Measurements from ENCODE around the gene ZBTB2. TPM values are rescaled to one million over a fixed set of nuclear protein-coding genes. Genes with fewer than 3 reads are reported as not detected.
A peak's percentile ranks its signal among the peaks of the same experiment; 100 is the strongest.

The ZBTB2 gene
- total and polyA plus RNA-seq, 2 of the 4 experiments (the other 2 are of a cell fraction): 11.8 to 17.7 TPM

DNA sequence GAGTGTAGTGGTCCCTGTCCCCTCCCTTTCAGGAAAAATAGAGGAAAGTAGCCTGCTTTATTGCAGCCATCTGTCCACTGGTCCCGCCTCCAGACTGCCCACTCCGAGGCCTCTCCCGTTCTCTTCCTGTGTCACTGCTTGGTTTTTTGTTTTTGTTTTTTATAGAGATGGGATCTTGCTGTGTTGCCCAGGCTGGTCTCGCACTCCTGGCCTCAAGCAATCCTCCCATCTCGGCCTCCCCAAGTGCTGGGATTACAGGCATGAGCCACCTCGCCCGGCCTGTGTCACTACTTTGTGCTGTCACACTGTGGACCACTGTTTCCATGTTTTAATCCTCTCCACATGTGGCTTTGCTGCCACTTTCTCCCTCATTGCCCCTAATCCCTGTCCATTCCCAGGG lies 71.2 kb downstream of the ZBTB2 start:
- Histone ChIP-seq H3K23ac (ENCODE audit: low read depth, low read length) (no peak overlapping the region), H4K91ac (ENCODE audit: insufficient read depth, low read depth, low read length) (no peak overlapping the region), H3K27ac (ENCODE audit: insufficient read depth, low read length) (no peak overlapping the region), H4K8ac (ENCODE audit: low read depth in 2 of 2, low read length in 2 of 2) (no peak overlapping the region), H2AFZ (replicated peaks; ENCODE audit: low read length, poor library complexity) (no peak overlapping the region), H4K20me1 (ENCODE audit: insufficient read depth, low read length) (peaks cover 5% of the 10 kb centered on the region; the same call in 1 of the 2 replicates), H3K27me3 (ENCODE audit: control insufficient read depth, insufficient read depth, low read length) (no peaks in the 10 kb centered on the region), H3K4ac (ENCODE audit: low read depth, low read length) (no peak overlapping the region), H2BK15ac (ENCODE audit: low read depth, low read length) (no peak overlapping the region), H3K36me3 (ENCODE audit: control insufficient read depth, insufficient read depth, low read length) (no peaks in the 10 kb centered on the region), H3K9me3 (ENCODE audit: control insufficient read depth, insufficient read depth, low read length) (no peaks in the 10 kb centered on the region), H3K9me1 (ENCODE audit: insufficient read depth, low read length) (peaks cover 5% of the 10 kb centered on the region), H3K9ac (ENCODE audit: low read depth, low read length) (no peak overlapping the region), H2AK5ac (ENCODE audit: low read depth, low read length) (peak overlapping the region; percentile 46; the same call in 1 of the 2 replicates), H2BK120ac (ENCODE audit: low read depth, low read length) (no peak overlapping the region), H3K79me1 (ENCODE audit: low read depth in 1 of 2, low read length in 2 of 2) (peaks cover 6 to 7% of the 10 kb centered on the region in 2 experiments; a peak in 3 of 4 replicates), H2BK5ac (ENCODE audit: low read depth, low read length, poor library complexity, severe bottlenecking) (no peak overlapping the region), H3K4me1 (ENCODE audit: control insufficient read depth, insufficient read depth, low read length) (peaks cover 13% of the 10 kb centered on the region), H3K14ac (replicated peaks; ENCODE audit: low read depth, low read length) (no peak overlapping the region), H3K4me3 (ENCODE audit: insufficient read depth, low read depth, low read length) (no peak overlapping the region), H2BK20ac (ENCODE audit: low read depth, low read length) (no peak overlapping the region), H4K5ac (ENCODE audit: low read depth, low read length) (no peak overlapping the region), H3K56ac (ENCODE audit: extremely low read depth, insufficient read depth, low read length) (no peak overlapping the region), H2AK9ac (replicated peaks; ENCODE audit: low read depth, low read length, poor library complexity) (no peak overlapping the region), H3K4me2 (ENCODE audit: low read depth, low read length) (no peak overlapping the region), H3K18ac (ENCODE audit: low read depth, low read length) (no peak overlapping the region)
- dilution Hi-C loops (cut with HindIII; ENCODE audit: low sequenced_read_pairs, unreplicated experiment) (no loop called here), in situ Hi-C loops (cut with MboI; ENCODE audit: low sequenced_read_pairs) (loop anchor here (5.0 to 10.0 kb wide), 2 partner anchors 308 to 495 kb away; no protein-coding TSS in a partner anchor), intact Hi-C loops (cut with micrococcal nuclease) (no loop called here)
- ATAC-seq (ENCODE audit: low read depth) (no peak), DNase-seq (no peak)
- ChIA-PET POLR2A (ENCODE audit: unreplicated experiment) (no interaction called here), CTCF (no interaction called here)
- TF ChIP-seq CHD1 (IDR thresholded peaks at IDR 0.05; ENCODE audit: low read depth, low read length) (no peak), CEBPB (IDR thresholded peaks at IDR 0.05; ENCODE audit: low read depth, low read length) (no peak)
- BruUV-seq (replicated peaks): no TSS peak
- 100% methylated on average over 2 of the region's 7 CpGs; no CpG with 5 or more reads in 1 of the 2 experiments for WGBS, 2 experiments (ENCODE audit: extremely low coverage in 2 of 2, insufficient read length in 1 of 2)

Measured in IMR-90 (cell line).